ENCODE data around the gene RSRC1.

Gene RSRC1

GRCh38 chr3:158572766-158573060 is 462.8 kb downstream of the RSRC1 start:
- DNase-seq (ENCODE audit: low read depth, low spot score), result no peak

- no peak for DNase-seq (ENCODE audit: low read depth, low spot score)
Measured at GRCh38 chr3:158573714-158574113, 463.8 kb downstream of the RSRC1 start.

GRCh38 chr3:158574646-158575045 is 464.8 kb downstream of the RSRC1 start:
- no peak for DNase-seq (ENCODE audit: low read depth, low spot score)

- no peak for DNase-seq (ENCODE audit: low read depth, low spot score)
Measured at GRCh38 chr3:158590223-158590622, 480.3 kb downstream of the RSRC1 start.

Measured in astrocyte of the hippocampus (primary cell).